DMS53 (cell line): ENCODE results near the gene USP6.
A peak's percentile ranks its signal among the peaks of the same experiment; 100 is the strongest.
"Not testable (repeated sequence)": the region's sequence is repeated elsewhere in the genome, so short reads cannot be mapped to it uniquely, and the experiment has no call there.

ENCODE experiments used
- DNase-seq: peaks from one replicate; lab custom pipeline; 2025; lab: John Stamatoyannopoulos, UW

Gene USP6

DNA sequence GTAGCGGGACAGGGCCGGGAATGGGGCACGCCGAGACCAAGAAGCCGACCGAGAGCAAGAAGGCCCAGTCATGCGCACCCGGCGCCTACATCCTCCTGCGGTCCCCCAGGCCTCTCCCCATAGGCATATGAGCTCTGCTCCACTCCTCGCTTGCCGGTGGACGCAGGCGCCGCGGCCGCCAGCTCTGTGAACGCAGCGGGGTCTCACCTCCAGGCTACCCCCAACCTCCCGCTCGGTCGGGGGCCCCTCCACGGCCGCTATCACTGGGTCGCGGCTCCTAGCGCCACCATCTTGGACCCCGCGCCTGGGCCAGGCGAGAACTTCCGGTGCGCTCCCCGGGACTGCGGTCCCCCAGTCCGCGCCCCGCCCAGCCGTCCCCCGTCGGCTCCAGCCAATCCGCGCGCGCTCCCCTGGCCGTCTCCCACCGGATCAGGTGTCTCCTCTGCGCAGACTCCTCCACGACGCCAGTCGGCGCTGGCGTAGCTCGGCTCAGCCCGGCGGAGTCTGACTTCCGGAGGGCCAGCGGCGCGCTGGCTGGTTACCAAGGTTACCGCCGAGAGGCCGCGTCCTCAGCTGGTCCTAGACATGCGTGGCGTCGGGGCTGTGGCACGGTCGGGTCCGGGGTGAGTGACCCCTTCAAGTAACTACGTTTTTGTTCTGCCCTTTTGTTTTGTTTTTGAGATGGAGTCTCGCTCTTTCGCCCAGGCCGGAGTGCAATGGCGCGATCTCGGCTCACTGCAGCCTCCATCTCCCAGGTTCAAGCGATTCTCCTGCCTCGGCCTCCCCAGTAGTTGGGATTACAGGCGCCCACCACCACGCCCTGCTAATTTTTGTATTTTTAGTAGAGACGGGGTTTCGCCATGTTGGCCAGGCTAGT is 75.9 kb downstream of the USP6 start, which contains the start of gene ZNF594:
TSS of gene ZNF594 (minus strand) at position 328 of the 877 bp plus-strand sequence. CDS start 7,612 bp downstream, outside the sequence.
- DNase-seq, result peak; percentile 97

DNA sequence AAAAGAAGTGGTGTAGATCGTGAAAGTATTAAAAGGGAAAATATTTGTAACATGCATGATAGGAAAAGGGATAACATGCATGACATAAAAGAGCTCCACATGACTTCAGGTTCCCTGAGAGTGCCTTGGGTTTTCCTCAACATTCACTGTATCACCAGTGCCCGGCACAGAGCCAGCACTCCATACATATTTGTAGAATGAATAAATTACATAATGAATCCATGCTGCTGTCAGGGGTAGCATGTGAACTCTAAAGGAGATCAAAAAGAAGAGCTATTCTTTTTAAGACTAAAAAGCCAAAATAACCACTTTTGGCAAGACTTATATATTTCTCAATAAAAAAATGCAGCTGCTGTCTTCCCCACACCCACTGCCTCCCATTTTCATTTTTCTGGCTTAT is 78.5 kb downstream of the USP6 start:
- DNase-seq, result no peak

DNA sequence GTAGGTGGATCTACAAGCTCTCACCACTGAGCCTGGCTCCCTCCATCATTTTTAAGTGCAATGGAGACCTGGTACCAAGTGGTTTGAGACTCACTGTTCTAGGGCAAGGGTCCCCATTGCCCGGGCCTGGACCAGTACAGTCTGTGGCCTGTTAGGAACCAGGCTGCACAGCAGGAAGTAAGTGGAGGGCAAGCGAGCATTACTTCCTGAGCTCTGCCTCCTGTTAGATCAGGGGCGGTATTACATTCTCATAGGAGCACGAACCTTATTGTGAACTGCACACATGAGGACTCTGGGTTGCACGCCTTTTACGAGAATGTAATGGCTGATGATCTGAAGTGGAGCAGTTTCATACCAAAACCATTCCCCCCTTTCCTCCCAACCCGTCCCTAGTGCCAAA is 82.6 kb downstream of the USP6 start:
- no peak for DNase-seq

DNA sequence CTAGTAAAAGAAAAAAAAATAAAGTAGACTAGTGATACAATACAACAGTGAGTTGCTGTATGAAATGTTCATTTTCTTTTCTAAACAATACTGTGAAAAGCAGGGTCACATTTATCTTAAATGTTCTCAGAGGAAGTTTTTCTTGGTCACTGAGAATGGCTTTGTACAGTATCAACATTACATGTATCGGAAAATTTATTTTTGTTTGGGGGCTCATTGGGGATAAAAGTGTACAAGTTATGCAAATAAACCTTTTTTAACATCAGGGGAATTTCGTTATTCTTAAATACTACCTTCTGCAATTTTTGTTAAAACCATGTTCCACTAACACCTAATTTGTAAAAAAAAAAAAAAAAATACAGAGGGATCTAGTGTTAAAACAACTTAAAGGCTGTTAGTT is 84.5 kb downstream of the USP6 start:
- DNase-seq, result no peak

DNA sequence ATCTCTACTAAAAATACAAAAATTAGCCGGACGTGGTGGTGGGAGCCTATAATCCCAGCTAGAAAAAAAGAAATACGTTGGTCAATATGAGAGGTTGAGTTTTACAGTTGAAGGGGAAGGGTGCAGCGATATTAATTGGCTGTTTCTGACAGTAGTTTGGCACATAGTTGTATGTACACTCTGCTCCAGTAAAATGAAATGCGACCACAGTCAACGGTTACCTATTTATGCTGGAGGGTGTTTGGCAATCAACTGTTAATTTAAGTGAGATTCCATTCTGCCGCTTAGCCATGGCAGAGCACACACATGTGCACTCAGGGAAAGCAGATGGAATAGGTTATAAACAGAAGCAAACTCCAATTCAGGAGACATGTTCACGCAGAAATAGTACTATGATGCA is 85.2 kb downstream of the USP6 start:
- no peak for DNase-seq

DNA sequence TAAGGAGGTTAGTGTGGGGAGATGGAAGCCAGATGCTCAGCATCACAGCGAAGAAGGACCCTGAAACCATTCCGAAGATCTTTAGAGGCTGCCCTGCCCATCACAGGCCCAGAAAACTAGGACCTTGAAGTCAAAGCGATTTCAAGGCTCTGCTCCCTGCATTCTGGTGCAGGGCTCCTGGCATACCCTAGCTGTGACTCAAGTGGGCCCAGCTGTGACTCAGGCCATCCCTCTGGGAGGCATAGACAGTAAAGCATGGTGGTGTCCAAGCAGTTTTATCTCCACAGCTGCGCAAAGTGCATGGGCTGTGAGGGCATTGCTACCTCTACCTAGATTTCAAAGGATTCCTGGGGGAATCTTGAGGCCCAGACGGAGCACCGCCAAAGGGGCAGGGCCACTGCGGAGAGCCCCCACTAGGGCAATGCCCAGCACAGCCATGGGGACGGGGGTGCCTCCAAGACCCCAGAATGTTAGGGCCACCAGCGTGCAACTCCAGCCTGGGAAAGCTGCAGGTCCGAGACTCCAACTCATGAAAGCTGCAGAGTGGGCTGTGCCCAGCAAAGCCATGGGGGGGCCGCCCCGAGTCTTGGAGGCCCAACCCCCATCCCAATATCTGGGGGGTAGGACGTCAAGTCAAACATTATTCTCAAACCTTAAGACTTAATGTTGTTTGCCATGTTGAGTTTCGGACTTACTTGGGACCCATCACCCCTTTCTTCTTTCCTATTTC is 87.5 kb downstream of the USP6 start:
- DNase-seq, result no peak

DNA sequence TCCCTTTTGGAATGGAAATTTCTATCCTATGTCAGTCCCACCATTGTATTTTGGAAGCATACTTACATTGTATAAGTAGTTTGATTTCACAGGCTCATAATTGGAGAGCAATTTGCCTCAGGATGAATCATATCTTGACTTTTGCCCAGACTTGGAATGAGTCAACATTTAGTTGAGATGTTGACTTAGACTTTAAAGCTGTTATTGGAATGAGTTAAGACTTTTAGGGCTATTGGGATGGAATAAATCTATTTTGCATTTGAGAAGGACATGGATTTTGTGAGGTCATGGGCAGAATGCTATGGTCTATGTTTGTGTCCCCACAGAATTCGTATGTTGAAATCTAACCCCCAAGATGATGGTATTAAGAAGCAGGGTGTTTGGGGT is 88.1 kb downstream of the USP6 start:
- peak; percentile 7 for DNase-seq

DNA sequence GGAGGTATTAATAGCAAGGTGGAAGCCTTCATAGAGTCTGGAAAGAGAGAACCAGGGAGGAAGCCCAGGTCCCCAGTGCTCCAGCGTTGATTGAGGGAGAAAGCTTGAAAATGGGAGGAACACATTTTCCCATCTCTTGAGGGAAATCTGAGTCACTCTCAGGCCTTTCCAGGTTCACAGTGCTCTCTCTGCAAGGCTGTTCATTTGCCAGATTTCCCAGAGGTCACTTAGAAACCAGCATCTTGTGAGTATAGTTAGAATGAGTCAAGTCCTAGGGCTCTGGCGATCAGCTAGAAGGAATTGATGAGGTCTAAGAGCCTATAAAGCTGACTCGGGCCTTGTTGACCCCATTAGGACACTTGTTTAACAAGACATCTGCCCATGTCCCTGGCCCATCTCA is 93.6 kb downstream of the USP6 start:
- DNase-seq, result no peak

DNA sequence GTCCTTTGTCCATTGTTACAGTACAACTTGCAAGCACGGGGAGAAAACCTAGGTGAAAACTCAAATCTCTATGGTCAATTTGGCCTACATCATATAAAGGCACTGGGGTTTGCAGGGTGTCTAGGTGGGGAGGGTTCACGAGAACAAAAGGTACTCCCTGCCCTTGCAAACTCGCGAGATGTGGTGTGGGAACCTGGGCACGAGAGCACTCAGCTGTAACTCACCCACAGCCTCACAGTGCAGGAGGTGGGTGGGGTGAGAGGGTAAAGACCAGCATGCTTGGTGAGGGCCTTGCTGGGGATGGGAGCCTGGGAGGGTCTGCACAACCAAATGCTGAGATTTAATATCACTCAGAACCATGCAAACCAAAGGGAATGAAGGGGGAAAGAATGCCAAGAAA is 94.3 kb downstream of the USP6 start:
- DNase-seq, result no peak

DNA sequence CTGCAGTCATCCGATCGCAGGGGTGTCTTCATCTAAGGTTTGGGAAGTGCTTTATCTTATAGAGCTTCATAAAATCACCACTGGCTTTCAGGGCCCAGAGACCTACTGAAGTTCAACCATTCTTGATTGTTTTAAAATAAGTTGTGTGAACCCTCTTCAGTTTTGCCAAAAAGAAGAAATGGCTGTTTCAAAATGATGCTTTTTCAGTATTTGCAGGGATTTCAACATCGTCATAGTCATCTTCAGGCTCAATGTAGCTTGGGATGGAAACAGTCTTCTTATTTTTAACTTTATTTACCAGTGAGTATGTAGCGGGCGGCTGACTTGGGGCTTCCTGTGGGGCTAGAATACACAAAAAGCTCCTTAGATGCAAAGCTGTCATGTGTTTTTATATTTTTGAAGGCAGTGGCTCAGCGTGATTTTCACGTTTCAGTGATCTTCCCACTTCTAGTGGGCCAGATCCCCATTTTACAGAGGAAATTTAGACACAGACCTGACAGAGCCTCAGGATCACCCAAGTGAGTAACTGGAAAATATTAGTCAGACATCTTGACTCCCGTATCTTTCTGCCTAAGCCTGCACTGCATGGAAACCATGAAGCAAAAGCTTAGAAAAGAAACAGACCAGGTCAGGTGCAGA is 94.9 kb downstream of the USP6 start:
- DNase-seq, result no peak

DNA sequence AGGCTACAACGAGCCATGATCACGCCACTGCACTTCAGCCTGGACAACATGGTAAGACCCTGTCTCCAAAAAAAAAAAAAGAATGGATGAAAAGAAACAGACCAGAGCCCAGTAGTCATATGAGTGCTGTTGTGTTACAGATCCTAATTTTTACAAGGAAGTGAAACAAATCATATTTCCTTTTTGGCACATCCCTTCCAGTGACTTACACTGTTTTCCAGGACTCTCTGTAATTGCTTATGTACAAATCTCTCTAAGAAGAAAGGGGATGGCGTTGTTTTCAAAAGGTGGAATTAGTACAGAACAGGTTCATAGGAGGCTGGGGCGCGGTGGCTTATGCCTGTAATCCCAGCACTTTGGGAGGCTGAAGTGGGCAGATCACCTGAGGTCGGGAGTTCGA is 95.6 kb downstream of the USP6 start:
- no peak for DNase-seq

DNA sequence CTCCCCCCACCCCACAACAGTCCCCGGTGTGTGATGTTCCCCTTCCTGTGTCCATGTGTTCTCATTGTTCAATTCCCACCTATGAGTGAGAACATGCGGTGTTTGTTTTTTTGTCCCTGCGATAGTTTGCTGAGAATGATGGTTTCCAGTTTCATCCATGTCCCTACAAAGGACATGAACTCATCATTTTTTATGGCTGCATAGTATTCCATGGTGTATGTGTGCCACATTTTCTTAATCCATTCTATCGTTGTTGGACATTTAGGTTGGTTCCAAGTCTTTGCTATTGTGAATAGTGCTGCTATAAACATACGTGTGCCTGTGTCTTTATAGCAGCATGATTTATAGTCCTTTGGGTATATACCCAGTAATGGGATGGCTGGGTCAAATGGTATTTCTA is 101.7 kb downstream of the USP6 start:
- not testable (repeated sequence) for DNase-seq

DNA sequence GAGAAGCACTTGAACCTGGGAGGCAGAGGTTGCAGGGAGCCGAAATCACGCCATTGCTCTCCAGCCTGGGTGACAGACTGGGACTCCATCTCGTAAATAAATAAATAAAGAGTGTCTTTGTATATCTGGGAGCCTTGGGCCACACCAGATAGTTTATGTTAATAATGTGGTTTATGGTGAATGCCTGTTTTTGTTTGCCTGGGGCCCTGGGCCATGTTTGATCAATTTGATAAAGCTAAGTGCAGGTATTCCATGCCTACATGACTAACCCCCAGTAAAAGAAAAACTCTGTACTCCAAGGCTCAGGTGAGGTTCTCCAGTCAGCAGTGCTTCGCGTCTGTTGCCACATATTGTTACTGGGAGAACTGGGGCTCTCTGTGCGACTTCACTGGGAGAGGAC is 103.7 kb downstream of the USP6 start:
- DNase-seq, result no peak

DNA sequence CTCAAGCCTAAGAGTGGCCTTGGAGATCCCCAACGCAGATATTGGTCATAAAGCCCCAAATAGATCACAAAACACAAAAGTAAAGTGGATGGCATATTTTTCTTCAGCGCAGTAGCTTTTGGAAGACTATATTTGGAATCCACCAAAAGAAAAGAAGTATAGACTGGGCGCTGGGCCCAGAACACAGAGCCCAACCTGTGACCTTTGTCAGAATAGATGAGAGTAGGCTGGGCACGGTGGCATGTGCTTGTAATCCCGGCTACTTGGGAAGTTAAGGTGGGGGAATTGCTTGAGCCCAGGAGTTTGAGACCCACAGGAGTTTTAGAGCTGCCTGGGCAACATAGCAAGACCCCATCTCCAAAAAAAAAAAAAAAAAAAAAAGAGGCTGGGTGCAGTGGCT is 104.2 kb downstream of the USP6 start:
- DNase-seq, result no peak

DNA sequence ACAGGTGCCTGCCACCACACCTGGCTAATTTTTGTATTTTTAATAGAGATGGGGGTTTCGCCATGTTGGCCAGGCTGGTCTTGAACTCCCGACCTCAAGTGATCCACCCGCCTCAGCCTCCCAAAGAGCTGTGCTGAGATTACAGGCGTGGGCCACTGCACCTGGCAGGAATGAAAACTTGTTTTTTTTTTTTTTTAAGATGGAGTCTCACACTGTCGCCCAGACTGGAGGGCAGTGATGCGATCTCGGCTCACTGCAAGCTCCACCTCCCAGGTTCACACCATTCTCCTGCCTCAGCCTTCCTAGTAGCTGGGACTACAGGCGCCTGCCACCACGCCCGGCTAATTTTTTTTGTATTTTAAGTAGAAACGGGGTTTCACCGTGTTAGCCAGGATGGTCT is 106.1 kb downstream of the USP6 start:
- not testable (repeated sequence) for DNase-seq
